H4 (cell line): ENCODE measurements around the gene NR1I3. TPM values are rescaled to one million over a fixed set of nuclear protein-coding genes. Genes with fewer than 3 reads are reported as not detected.

Experiments
- DNase-seq: peaks from one replicate; pipeline ENCODE4 v3.0.0-alpha.2; 2015; ENCODE audit warnings: low spot score
- total RNA-seq: library from RNA; depleted of rRNA; stranded (reverse); fragments of >200 nt; shearing (Covaris generic); gene quantifications from 2 replicates; pipeline ENCODE4 v1.2.3, GENCODE V29; 2014

Gene NR1I3
- total RNA-seq, 1 experiment from 2014 or later, result not detected

DNA sequence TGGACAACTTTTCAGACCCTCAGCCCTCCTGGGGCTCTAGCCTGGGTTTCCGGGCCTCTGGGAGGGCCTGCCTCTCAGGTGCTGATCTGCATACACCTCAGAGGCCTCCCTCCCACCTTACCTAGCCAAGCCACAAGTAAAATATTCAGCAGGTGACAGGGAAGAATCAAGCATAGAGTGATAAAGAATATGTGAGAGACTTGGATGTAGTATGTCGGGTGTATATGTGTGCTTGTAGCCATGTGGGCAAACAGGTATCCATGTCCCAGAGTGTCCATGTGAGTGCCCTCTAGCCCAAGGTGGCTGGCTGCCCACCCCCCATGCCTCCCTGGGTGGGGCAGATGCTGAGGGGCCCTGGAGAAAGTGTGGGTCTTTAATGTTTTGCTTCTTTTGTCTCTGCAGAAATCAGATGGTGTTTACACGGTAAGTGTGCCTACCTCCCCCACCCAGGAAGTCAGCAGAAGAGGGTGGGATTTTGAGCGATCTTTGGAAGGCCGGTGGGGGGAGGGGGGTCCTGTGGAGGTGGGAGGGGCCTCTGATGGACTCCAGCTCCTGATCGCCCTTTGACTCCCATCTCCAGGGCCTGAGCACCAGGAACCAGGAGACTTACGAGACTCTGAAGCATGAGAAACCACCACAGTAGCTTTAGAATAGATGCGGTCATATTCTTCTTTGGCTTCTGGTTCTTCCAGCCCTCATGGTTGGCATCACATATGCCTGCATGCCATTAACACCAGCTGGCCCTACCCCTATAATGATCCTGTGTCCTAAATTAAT, 19.5 kb downstream of the NR1I3 start:
- DNase-seq, result no peak

DNA sequence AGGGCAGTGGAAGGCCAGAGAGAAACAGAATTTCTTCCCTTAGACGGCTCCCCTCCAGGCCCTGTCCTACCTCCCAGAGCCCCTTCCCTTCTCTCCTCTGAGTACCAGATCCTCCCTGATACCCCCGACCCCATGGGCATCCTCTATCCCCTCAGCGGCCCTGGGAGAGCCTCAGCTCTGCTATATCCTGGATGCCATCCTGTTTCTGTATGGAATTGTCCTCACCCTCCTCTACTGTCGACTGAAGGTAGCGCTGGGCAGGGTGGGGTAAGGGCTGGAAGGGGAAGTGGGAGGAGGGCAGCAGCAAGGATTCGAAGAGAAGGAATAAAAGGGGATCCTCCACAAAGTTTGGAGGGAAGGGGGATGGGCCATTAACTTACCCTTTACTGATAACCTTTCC, 20.2 kb downstream of the NR1I3 start:
- no peak for DNase-seq

DNA sequence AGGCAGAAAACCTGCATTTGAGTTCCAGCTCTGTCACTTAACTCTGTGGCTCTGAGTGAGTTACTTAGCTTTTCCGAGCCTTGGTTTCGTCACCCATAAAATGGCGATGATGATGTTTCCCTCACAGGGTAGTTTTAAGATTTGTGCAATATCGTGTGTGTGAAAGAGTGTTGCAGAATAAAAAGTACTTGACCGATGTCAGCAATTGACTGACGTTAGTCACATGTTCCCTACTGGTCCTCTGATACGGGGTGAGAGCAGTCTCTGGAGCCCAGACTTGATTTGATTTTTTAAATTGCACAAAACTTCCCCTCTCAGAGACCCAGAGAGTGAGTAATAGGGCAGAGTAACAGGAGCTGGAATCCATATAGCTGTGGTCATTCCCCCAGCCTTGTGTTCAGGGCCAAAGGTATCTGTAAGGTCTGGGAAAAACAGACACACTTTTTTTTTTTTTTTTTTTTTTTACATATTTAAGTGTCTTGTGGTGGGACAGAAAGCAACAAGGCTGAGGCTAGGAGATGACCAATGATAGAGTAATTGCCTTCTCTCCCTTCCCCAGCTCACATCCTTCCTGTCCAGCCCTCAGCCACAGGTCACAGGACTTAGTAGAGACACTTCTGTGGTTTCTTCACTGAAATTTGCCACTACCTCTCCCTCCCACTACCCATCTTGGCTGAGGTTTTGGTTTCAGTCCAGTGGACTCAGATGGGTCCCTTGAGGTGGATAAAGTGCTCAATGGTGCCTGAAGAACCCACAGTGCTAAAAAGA, 20.9 kb downstream of the NR1I3 start:
- DNase-seq, result no peak

DNA sequence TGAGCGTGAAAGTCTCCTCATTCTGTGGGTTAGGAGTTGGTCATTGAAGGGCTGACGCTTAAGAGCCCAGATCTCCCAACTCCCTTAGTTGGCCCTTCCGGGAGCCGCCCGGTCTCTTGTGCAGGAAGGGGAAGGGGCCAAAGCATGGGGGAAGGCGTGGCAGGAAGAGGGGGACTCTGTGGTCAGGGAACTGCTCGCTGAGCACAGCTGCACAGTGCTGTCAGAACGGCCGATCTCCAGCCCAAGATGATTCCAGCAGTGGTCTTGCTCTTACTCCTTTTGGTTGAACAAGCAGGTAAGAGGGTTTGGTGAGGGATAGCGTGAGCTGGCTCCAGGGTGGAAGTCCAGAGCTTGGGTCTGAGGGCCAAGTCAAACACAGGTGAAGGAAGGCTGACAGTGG, 22.9 kb downstream of the NR1I3 start, which contains the start of gene FCER1G:
FCER1G (plus strand) TSS at position 220 of the 400 bp plus-strand sequence; CDS start at position 247, 27 bp downstream.
- DNase-seq, result no peak

DNA sequence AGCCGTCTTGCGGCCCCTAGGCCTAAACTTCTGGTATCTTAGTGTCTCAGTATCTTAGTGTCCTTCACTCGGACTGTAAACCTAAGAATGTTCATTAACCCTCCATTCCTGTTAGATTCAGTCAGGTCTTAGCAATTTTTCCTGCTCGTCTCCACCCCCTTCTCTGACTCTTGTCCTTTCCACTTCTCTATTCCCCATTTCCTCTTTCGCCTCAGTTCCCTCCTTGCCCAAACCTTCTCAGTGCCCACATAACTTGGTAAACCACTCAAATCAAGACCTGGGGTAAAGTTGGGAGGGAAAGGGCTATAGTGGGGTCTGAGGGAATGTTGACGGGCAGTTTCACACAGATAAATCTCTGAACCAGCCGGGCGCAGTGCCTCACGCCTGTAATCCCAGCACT, 23.6 kb downstream of the NR1I3 start:
- DNase-seq, result no peak

DNA sequence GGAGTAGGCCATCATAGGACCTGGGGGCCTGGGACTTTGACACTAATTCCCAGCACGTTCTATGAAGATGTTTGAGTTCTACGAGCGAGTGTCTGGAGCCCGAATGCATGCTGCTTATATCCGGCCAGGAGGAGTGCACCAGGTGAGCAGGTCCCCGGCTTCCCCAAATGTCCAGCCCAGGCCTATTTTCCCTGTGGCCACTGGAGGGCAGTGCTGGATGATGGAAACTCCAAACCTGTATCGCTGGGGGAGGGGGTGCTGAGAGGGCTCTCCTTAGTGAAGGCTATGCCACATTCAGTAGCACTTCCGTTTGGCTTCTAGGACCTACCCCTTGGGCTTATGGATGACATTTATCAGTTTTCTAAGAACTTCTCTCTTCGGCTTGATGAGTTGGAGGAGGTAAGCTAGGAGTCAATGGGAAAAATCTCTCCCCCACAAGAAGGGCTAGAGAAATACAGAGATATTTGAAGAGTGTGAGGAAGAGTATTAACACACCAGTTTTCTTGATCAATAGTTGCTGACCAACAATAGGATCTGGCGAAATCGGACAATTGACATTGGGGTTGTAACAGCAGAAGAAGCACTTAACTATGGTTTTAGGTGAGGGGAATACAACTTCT, 28.1 kb downstream of the NR1I3 start:
- DNase-seq, result peak; percentile 63

DNA sequence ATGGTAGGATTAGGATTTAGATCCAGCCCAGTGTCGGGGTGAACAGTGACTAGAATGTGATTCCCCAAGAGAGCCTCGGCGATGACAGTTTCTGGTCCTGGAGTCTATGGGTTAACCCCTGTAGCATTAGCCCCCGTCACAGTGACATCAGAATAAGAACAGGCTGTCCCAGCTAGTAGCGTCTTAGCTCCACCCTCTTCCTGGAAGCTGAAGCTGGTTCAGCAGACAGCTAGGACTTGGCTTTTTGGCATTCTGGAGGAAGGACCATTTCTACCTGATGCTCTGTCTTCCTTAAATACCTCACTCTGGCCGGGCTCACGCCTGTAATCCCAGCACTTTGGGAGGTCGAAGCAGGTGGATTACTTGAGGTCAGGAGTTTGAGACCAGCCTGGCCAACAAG, 30.8 kb downstream of the NR1I3 start:
- DNase-seq, result no peak

DNA sequence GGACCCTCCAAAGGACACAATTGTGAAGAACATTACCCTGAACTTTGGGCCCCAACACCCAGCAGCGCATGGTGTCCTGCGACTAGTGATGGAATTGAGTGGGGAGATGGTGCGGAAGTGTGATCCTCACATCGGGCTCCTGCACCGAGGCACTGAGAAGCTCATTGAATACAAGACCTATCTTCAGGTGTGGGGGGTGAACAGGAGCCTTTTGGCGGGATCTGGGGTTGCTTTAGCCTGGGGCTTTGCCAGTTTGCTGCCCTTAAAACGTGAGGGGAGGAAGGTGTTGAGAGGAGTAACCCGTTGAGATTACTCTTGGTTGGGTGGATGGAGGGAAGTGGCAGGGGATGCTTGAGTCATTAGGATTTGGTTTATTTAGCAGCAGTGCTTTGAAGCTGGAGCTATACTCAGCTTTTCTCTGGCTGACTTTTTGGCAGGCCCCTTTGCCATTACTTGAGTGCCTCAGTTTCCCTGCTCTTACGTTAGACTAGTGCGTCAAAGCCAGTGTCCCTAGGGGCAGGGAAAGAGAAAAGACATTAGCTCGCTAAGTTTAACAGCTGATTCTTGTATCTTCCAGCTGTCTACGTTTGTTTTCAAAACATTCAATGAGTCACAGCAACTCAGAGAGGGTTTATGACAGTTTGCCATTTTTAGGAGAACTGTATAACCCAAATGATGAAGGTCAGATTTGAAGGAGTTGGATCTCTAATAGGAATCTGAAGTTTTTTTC, 31.4 kb downstream of the NR1I3 start:
- DNase-seq, result no peak

DNA sequence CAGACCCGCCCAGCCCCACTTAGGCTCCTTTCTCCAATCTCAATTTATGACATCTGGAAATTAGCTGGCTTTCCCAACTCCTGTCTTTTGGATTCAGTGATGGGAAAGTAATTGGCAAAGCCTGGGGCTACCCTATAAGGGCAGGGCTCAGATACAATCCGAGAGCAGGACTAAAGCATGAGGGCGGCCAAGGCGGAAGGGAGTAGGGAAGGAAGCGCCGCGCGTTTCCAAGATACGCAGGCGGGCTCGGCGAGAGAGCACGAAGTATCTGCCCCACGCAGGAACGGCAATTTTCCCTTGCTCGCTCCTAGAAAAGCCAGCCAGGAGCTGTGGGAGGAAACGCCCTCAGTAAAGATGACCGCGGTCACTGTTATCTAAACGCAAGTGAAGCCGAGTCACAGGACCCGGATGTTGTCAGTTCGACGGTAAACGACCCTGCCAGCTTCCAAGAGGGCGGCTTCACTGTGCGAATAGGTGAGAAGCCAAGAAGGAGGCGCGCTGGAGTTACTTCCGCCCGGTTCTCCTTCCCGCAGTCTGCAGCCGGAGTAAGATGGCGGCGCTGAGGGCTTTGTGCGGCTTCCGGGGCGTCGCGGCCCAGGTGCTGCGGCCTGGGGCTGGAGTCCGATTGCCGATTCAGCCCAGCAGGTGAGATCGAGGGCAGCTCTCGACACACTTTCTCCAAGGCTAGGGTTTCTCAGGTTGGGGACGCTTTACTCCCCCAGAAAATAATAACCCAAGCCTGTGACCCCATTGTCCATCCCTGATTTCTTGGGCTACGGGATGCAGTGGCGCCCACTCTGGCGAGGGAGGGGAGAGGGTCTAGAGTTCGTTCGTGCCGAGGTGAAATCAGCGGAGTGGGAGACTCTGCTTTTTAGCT, 35.9 kb downstream of the NR1I3 start, which contains the start of gene NDUFS2:
NDUFS2 (plus strand) TSS at position 532 of the 877 bp plus-strand sequence; CDS start at position 551, 19 bp downstream.
- peak; percentile 98 for DNase-seq

DNA sequence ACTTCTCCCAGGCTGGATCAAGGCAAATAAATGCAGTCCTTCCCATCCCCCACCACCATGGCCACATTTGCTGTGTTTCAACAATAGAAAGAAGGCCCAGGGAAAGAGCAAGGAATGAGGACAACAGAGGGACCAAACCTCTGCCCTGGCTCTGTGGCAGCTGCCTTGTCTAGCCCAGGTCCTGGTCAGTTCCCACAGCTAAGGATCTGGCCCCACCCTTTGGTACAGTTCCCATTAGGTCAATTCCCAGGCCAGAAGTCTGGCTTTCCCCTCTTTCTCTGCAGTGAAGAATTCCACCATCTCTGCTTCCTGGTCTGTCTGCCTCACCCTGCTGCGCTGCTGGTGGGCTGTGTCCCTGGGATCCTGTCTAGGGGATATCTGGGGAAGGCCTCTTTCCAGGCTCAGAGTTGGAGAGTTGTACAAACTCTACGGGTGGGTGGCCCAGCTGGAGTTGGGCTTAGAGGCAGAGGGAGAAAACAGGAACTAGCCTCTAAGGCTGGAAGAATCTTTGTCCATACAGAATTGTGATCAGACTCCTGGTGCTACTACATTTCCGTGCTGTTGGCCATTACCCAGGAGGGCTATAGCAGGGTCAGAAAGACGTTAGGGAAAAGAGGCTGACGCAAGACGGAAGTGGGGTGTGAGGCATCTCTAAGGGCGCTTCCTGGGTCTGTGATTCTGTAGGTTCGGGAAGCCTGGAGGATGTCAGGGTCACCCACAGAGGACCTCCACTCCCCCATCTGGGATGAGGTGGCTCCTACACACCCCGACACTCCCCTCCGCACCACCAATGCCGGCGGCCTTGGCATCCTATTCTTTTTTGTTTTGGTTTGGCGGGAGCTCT, 36.8 kb downstream of the NR1I3 start:
- no peak for DNase-seq

DNA sequence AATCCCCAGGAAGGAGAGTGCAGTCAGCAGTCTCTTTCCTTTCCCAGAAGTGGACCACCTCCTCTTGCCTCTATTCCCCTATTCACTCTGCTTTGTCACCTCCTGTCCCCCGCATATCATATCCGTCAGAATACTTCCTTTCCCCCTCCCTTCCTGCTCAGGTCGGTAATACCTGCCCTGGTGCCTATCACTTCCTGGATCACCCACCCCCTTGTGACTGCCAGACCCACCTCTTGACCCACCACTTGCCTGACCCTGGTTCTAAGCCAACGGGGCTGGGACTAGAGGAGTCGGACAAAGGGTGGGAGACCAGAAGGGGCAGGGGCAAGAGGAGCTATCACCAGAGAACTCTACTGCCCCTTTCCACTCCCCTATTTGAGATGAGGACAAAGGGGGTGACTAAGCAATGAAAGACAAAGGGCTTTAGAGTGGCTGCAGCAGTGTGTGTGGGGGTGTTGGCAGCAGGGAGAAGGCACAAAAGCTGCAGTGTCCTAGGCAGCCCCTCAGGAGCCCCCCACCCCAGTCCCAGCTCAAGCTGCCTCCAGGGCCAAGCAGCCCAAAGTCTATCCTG, 37.5 kb downstream of the NR1I3 start:
- DNase-seq, result no peak

DNA sequence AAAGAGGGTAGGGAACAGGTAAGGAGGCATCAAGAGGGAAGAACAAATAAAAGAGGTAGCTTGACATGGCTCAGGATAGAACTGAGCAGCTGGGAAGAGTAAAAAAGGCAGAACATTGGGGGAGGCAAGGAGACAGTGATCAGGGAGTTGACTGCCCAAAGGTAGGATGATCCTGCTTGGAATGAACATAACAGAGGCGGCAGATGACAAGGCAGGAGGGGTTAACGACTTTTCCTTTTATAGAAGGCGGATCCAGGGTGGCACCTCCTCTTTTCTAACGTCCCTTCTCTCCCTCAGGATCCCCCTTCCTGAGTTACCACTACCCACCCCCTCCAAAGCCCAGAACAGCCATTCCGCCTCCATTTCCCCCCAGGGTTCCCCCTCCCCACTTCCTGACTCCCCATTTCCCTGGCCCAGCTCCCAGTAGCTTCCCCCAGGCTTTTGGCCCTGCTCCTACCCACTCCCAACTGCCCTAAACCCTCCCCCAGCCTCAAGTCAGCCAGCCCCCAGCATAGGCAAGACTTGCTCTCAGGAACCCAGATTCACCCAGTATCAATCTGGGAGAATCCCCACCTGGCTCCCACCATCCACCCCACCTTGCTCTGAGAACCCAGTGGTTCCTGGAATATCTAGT, 38.4 kb downstream of the NR1I3 start:
- DNase-seq, result no peak

DNA sequence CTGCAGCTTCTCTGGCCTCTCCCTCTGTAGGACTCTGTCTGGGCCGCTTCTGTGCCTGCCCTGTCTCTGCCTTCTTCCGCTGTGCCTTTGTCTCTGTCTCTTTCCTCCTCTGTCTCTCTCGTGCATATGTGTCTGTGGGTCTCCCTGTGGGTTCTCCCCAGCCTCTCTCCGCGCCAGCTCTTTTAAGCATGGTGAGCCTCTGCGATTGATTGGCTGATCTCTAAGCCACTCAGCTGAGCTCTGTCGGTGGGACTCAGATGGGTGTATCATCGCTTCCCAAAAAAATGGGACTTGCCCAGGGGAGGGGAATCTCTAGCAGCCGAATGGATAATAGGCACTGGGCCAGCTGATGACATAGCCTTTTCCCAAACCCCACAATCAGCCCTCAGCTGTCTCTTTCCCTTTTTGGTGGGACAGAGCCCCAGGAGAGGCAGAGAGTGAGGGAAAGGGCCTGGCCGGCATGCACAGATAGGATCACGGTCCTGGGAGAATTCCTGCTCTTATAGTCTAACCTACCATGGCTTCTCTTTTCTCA, 39.0 kb downstream of the NR1I3 start, which contains the start of gene ADAMTS4:
ADAMTS4 (minus strand) TSS at position 158 of the 535 bp plus-strand sequence. CDS start 427 bp downstream, outside the sequence.
- no peak for DNase-seq

DNA sequence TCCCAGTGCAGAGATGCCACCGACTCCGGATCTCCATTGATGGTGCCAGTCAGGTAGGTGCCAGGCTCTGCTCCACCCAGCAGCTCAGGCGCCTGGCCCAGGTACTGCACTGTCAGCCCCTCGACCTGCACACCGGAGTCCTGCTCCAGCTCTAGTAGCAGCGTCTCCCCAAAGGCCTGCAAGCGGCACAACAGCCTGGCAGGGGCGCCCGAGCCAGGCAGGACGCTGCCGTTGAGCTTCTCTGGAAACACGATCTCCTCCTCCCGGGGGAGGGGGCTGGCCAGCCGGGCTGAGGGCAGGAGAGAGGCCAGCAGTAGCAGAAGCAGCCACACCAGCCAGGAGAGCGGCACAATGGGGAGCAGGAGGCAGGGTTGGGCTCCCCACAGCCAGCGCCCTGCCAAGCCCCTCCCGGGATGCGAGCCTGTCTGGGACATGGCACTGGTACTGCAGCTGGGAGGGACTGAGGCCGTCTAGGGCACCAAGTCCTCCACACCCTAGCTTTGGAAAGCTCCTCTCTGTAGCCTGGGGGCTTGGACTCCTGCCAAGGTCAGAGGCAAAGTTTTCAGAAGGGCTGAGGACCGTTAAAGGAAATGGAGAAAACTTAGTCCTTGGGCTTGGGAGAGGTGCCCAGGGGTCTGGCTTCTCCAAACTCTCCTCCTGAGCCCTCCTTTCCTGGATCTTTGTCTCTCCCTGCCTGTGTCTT, 39.7 kb downstream of the NR1I3 start:
- DNase-seq, result no peak

DNA sequence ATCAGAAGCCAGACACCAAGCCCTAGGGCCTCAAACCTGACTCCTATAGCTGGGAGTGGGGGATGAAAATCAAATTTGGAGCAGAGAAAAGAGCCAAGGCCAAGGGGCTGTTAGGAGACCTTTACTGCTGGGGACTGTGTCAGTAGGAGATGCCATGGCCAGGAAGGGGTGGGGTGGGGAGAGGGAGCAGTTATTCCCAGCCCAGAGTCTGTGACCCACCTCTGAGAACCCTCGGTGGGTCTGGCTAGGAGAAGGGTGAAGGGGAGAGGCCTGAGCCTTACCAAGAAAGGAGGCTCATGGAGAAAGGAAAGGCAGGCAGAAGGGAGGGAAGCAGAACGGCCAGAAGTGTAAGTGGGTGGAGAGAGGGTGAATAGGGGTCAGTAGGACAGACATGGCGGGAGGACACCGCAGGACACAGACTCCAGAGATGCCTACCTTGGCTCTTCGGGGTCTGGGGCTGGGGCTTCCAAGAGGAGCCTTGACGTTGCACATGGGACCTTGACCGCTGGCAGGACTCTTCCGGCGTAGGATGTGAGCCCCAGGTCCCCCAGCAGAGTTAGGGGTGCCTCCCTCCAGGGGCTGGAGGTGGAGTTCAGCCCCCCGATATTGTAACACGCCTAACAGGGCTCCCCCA, 40.3 kb downstream of the NR1I3 start:
- no peak for DNase-seq

DNA sequence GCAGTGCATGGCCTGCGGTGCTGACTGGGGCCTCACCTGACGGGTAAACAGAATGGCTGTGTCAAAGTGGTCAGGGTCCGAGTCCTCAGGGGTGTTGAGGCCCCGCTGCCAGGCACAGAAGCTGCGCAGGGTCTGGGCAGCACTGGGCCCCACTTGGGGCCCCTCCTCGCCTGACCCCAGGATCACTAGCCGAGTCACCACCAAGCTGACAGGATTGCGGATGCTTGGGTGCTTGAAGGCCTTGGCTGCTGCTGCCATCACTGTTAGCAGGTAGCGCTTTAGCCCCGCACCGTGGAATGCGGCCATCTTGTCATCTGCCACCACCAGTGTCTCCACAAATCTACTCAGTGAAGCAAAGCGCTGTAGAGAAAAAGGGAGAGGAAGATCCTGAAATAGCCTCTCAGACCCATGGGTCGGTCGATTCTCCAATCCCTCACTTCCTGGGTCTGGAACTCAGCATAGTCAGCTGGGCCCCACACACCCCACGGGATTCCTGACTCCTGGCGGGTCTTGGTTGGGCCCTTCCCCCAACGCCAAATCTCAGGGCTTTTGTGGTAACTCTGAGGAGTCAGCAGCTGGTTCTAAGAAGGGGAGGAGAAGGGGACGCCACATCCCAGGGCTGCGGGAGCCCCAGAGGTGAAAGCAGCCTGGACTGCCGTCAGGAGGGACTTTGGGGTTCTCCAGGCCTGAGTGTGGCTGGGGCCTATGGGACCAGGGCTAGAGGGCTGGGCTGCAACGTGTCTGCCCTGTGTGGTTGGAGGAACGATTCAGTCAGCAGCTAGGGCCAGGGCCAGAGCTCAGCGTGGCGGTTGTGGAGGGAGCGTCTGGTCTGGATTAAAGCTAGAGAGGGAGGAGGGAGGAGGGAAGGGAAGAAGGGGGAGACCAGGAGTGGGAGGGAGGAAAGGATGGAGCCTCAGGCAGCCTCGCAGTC, 41.2 kb downstream of the NR1I3 start:
- DNase-seq, result no peak
